GM19351 (cell line): ENCODE results near the gene LHX5.

Experiments
- ATAC-seq: cut with Tn5 transposase; IDR thresholded peaks from one replicate; pipeline ENCODE4 v1.9.1; 2021; ENCODE audit warnings: mild to moderate bottlenecking, moderate library complexity; ENCODE audit not compliant: unreplicated experiment

The LHX5 gene

GRCh38 chr12:113478351-113479011 is 6.8 kb upstream of the LHX5 start:
- ATAC-seq = no peak

- no peak for ATAC-seq
Measured at GRCh38 chr12:113477842-113478215, 6.2 kb upstream of the LHX5 start.

- no peak for ATAC-seq
Measured at GRCh38 chr12:113477171-113477841, 5.6 kb upstream of the LHX5 start.

- no peak for ATAC-seq
Measured at GRCh38 chr12:113476176-113476986, 4.7 kb upstream of the LHX5 start.

- no peak for ATAC-seq
Measured at GRCh38 chr12:113475451-113476175, 3.9 kb upstream of the LHX5 start.

- no peak for ATAC-seq
Measured at GRCh38 chr12:113474635-113475436, 3.2 kb upstream of the LHX5 start.

GRCh38 chr12:113473942-113474341 is 2.3 kb upstream of the LHX5 start:
- no peak for ATAC-seq

- no peak for ATAC-seq
Measured at GRCh38 chr12:113473400-113473799, 1.7 kb upstream of the LHX5 start.

- ATAC-seq = no peak
Measured at GRCh38 chr12:113472191-113473121, 785 bp upstream of the LHX5 start.

GRCh38 chr12:113470871-113471618 is 626 bp downstream of the LHX5 start:
- no peak for ATAC-seq

GRCh38 chr12:113469949-113470743 is 1.5 kb downstream of the LHX5 start:
- ATAC-seq = no peak

- no peak for ATAC-seq
Measured at GRCh38 chr12:113469224-113469948, 2.3 kb downstream of the LHX5 start.

- no peak for ATAC-seq
Measured at GRCh38 chr12:113468365-113469223, 3.1 kb downstream of the LHX5 start.

GRCh38 chr12:113467502-113468364 is 3.9 kb downstream of the LHX5 start:
- no peak for ATAC-seq

- no peak for ATAC-seq
Measured at GRCh38 chr12:113467142-113467501, 4.5 kb downstream of the LHX5 start.
